SK-N-SH (cell line): ENCODE results near the gene MYOT. TPM values are rescaled to one million over a fixed set of nuclear protein-coding genes. Genes with fewer than 3 reads are reported as not detected.

Experiments used
- CTCF ChIA-PET: fragments of 300-600, 350-600 bp; formaldehyde crosslinking; extraction: SDS; loops from one replicate; lab custom pipeline; 2021; lab: Yijun Ruan, JAX
- POLR2A ChIA-PET: fragments of 350-600 bp; sonication (Branson Sonifier 250); formaldehyde crosslinking; extraction: SDS; loops from one replicate; lab custom pipeline; 2020; ENCODE audit warnings: antibody characterized with exemption, inconsistent platforms; lab: Yijun Ruan, JAX
- DNase-seq: peaks from one replicate; pipeline ENCODE4 v3.0.0; 2012
- H2AFZ ChIP-seq: fragments of 200-600 bp; sonication (generic); 2 replicates; pipeline ENCODE4 v1.8.1; 2016; ENCODE audit warnings: antibody characterized with exemption, mild to moderate bottlenecking, low read depth
- H3F3A ChIP-seq: fragments of 200-600 bp; sonication (generic); replicated peaks from 2 replicates; pipeline ENCODE3; 2016; ENCODE audit warnings: antibody characterized with exemption, mild to moderate bottlenecking; ENCODE audit not compliant: insufficient read depth
- H3K27ac ChIP-seq, 2 experiments: fragments of 200-500 bp in 1 of 2; fragments of 200-600 bp in 1 of 2; sonication (Bioruptor generic) in 1 of 2; sonication (generic), shearing (Covaris generic) in 1 of 2; 2 replicates each; pipeline versions ENCODE4 v1.5.1 to v1.6.1; 2014 to 2016; ENCODE audit warnings: low read depth in 2 of 2, inconsistent platforms in 1 of 2, low read length in 1 of 2, mild to moderate bottlenecking in 1 of 2, mixed read lengths in 1 of 2
- H3K27me3 ChIP-seq: fragments of 200-600 bp; sonication (generic), shearing (Covaris generic); 2 replicates; pipeline ENCODE4 v1.6.1; 2016; ENCODE audit warnings: mixed run types; ENCODE audit not compliant: insufficient read depth
- H3K36me3 ChIP-seq, 2 experiments: fragments of 200-500 bp in 1 of 2; fragments of 200-600 bp in 1 of 2; sonication (Bioruptor generic) in 1 of 2; sonication (generic) in 1 of 2; replicated peaks in 1 of 2; 2 replicates each; pipeline versions ENCODE3 to v1.5.1; 2014 to 2016; ENCODE audit warnings: low read length in 1 of 2, mild to moderate bottlenecking in 1 of 2; ENCODE audit not compliant: insufficient read depth in 2 of 2, control insufficient read depth in 1 of 2
- H3K4me1 ChIP-seq, 2 experiments: fragments of 200-500 bp in 1 of 2; fragments of 200-600 bp in 1 of 2; sonication (Bioruptor generic) in 1 of 2; sonication (generic), shearing (Covaris generic) in 1 of 2; 2 replicates each; pipeline versions ENCODE4 v1.5.1 to v1.6.1; 2014 to 2016; ENCODE audit warnings: low read depth in 1 of 2, low read length in 1 of 2, mixed run types in 1 of 2; ENCODE audit not compliant: insufficient read depth in 2 of 2, control insufficient read depth in 1 of 2
- H3K4me2 ChIP-seq: fragments of 200-600 bp; sonication (generic), shearing (Covaris generic); 2 replicates; pipeline ENCODE4 v1.6.1; 2017; ENCODE audit warnings: mixed run types
- H3K4me3 ChIP-seq, 2 experiments: fragments of 200-500 bp in 1 of 2; fragments of 200-600 bp in 1 of 2; sonication (Bioruptor generic) in 1 of 2; sonication (generic), shearing (Covaris generic) in 1 of 2; 2 replicates each; pipeline versions ENCODE4 v1.5.1 to v1.8.1; 2014 to 2016; ENCODE audit warnings: low read depth in 2 of 2, inconsistent platforms in 1 of 2, low read length in 1 of 2, mild to moderate bottlenecking in 1 of 2, mixed read lengths in 1 of 2, moderate library complexity in 1 of 2
- H3K79me2 ChIP-seq: fragments of 200-600 bp; sonication (generic); 2 replicates; pipeline ENCODE4 v1.8.1; 2017; ENCODE audit warnings: mild to moderate bottlenecking; ENCODE audit not compliant: insufficient read depth
- H3K9ac ChIP-seq: fragments of 200-600 bp; sonication (generic); 2 replicates; pipeline ENCODE4 v1.6.1; 2017; ENCODE audit warnings: mixed run types
- H3K9me2 ChIP-seq: fragments of 200-600 bp; sonication (generic); 2 replicates; pipeline ENCODE4 v1.6.1; 2017; ENCODE audit warnings: mixed run types
- H3K9me3 ChIP-seq: fragments of 200-600 bp; sonication (generic); 2 replicates; pipeline ENCODE4 v1.6.1; 2017; ENCODE audit warnings: mixed run types, mild to moderate bottlenecking, moderate library complexity
- H4K20me1 ChIP-seq: fragments of 200-600 bp; sonication (generic); 2 replicates; pipeline ENCODE4 v1.6.1; 2017; ENCODE audit warnings: mild to moderate bottlenecking, mixed run types; ENCODE audit not compliant: insufficient read depth
- CHD2 ChIP-seq: fragments of 150-350 bp; IDR thresholded peaks from 2 replicates; pipeline ENCODE4 v1.6.1; 2018; ENCODE audit warnings: low read length; ENCODE audit not compliant: partially characterized antibody
- ELF1 ChIP-seq: IDR thresholded peaks from 2 replicates; pipeline ENCODE4 v1.4.0; 2012
- EZH2phosphoT487 ChIP-seq: fragments of 200-600 bp; sonication (generic); IDR thresholded peaks from 2 replicates; pipeline ENCODE4 v1.6.1; 2017; ENCODE audit warnings: low read depth, mixed run types, mild to moderate bottlenecking, antibody characterized with exemption, moderate library complexity, borderline replicate concordance
- FOXJ3 ChIP-seq: sonication (generic); formaldehyde crosslinking; IDR thresholded peaks from 2 replicates; pipeline ENCODE4 v1.5.1; 2020; ENCODE audit warnings: mild to moderate bottlenecking, missing genetic modification reagents
- GABPA ChIP-seq: IDR thresholded peaks from 2 replicates; pipeline ENCODE4 v1.4.0; 2012; ENCODE audit warnings: low read depth, mild to moderate bottlenecking
- JUND ChIP-seq: IDR thresholded peaks from 2 replicates; pipeline ENCODE4 v1.4.0; 2012
- MXI1 ChIP-seq: IDR thresholded peaks from 2 replicates; pipeline ENCODE4 v1.6.1; 2012; ENCODE audit warnings: mild to moderate bottlenecking, low read depth, low read length, improper control_type of control experiment
- NFIC ChIP-seq: IDR thresholded peaks from 2 replicates; pipeline ENCODE4 v1.4.0; 2012; ENCODE audit warnings: borderline replicate concordance
- NRF1 ChIP-seq: IDR thresholded peaks from 2 replicates; pipeline ENCODE4 v1.6.1; 2012; ENCODE audit warnings: low read depth, mild to moderate bottlenecking, low read length
- RAD21 ChIP-seq: IDR thresholded peaks from 2 replicates; pipeline ENCODE4 v1.6.1; 2012; ENCODE audit warnings: mild to moderate bottlenecking, low read length
- RFX5 ChIP-seq: IDR thresholded peaks from 2 replicates; pipeline ENCODE4 v1.6.1; 2012; ENCODE audit warnings: mild to moderate bottlenecking, improper control_type of control experiment, low read length
- RXRA ChIP-seq: IDR thresholded peaks from 2 replicates; pipeline ENCODE4 v1.4.0; 2012; ENCODE audit warnings: low read depth, mild to moderate bottlenecking, borderline replicate concordance
- SIN3A ChIP-seq: IDR thresholded peaks from 2 replicates; pipeline ENCODE4 v1.6.1; 2012; ENCODE audit warnings: low read depth, mild to moderate bottlenecking, low read length, moderate library complexity, borderline replicate concordance
- SMC3 ChIP-seq: IDR thresholded peaks from 2 replicates; pipeline ENCODE4 v1.6.1; 2012; ENCODE audit warnings: low read depth, low read length, improper control_type of control experiment
- TAF1 ChIP-seq: IDR thresholded peaks from 2 replicates; pipeline ENCODE4 v1.6.1; 2012; ENCODE audit warnings: low read depth, mild to moderate bottlenecking, low read length, moderate library complexity, borderline replicate concordance
- YY1 ChIP-seq: IDR thresholded peaks from 2 replicates; pipeline ENCODE4 v1.4.0; 2012; ENCODE audit warnings: low read depth, mild to moderate bottlenecking
- WGBS: methylation state at CpG from one replicate; pipeline ENCODE4 v1.1.6; 2017; ENCODE audit warnings: low lambda C conversion rate; 5-methylcytosine and 5-hydroxymethylcytosine counted together
- polyA plus RNA-seq, 3 experiments: library from polyadenylated mRNA; depleted of rRNA; stranded (reverse); fragments of >200 nt; gene quantifications; 2 replicates each; pipeline ENCODE4 v1.2.3, GENCODE V29; 2012
- TF ChIP-seq, protein P1 (sequence below): IDR thresholded peaks from 2 replicates; pipeline ENCODE4 v1.4.0; 2012; ENCODE audit warnings: low read depth
- TF ChIP-seq, protein P2 (sequence below): IDR thresholded peaks from 2 replicates; pipeline ENCODE4 v1.4.0; 2012; ENCODE audit warnings: low read depth, borderline replicate concordance

MYOT gene
- polyA plus RNA-seq, 1 of the 3 experiments (the other 2 are of a cell fraction), result 0.02 TPM

- WGBS, result 68% methylated on average over 3 of the region's 3 CpGs
- Histone ChIP-seq H3K27me3 (no peaks in the 10 kb centered on the region), H3K9me2 (no peaks in the 10 kb centered on the region; the same call in 1 of the 2 replicates), H4K20me1 (no peaks in the 10 kb centered on the region), H3K4me3 (no peak overlapping the region), H3K27ac (no peak overlapping the region), H3K9ac (no peak overlapping the region), H3K4me2 (no peak overlapping the region), H3F3A (no peaks in the 10 kb centered on the region), H3K4me1 (peaks cover 0 to 9% of the 10 kb centered on the region in 2 experiments; a peak in 1 of 4 replicates), H3K9me3 (no peaks in the 10 kb centered on the region), H3K36me3 (no peaks in the 10 kb centered on the region), H3K79me2 (no peaks in the 10 kb centered on the region), H2AFZ (no peak overlapping the region)
- TF ChIP-seq, protein P1, sequence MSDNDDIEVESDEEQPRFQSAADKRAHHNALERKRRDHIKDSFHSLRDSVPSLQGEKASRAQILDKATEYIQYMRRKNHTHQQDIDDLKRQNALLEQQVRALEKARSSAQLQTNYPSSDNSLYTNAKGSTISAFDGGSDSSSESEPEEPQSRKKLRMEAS, result no peak
- no peak for TF ChIP-seq ELF1
- ChIA-PET POLR2A (no interaction called here), CTCF (interaction anchor here (4.2 kb wide), 1 partner anchor 120 kb away, joined by 15 read pairs; no protein-coding TSS in a partner anchor)
- no peak for DNase-seq
Measured at GRCh38 chr5:137899493-137899892, 31.8 kb downstream of the MYOT start.

- ChIA-PET POLR2A (no interaction called here), CTCF (no interaction called here)
- Histone ChIP-seq H3F3A (no peaks in the 10 kb centered on the region), H3K9me3 (no peaks in the 10 kb centered on the region), H3K27me3 (no peaks in the 10 kb centered on the region), H4K20me1 (no peaks in the 10 kb centered on the region), H3K79me2 (no peaks in the 10 kb centered on the region), H3K9me2 (no peaks in the 10 kb centered on the region; the same call in 1 of the 2 replicates), H3K36me3 (no peaks in the 10 kb centered on the region), H3K4me3 (no peak overlapping the region), H3K4me2 (no peak overlapping the region), H3K27ac (no peak overlapping the region), H2AFZ (no peak overlapping the region), H3K4me1 (peaks cover 0 to 9% of the 10 kb centered on the region in 2 experiments; a peak in 1 of 4 replicates), H3K9ac (no peak overlapping the region)
- 92% methylated on average over 5 of the region's 5 CpGs for WGBS
- DNase-seq, result no peak
- no peak for TF ChIP-seq RFX5
- no peak for TF ChIP-seq NRF1
- TF ChIP-seq TAF1, result no peak
- TF ChIP-seq, protein P1, result no peak
- no peak for TF ChIP-seq RXRA
- TF ChIP-seq JUND, result no peak
- no peak for TF ChIP-seq EZH2phosphoT487
- no peak for TF ChIP-seq ELF1
- no peak for TF ChIP-seq CHD2
- no peak for TF ChIP-seq SMC3
- TF ChIP-seq FOXJ3, result no peak
- TF ChIP-seq RAD21, result no peak
- TF ChIP-seq, protein P2, sequence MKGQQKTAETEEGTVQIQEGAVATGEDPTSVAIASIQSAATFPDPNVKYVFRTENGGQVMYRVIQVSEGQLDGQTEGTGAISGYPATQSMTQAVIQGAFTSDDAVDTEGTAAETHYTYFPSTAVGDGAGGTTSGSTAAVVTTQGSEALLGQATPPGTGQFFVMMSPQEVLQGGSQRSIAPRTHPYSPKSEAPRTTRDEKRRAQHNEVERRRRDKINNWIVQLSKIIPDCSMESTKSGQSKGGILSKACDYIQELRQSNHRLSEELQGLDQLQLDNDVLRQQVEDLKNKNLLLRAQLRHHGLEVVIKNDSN, result no peak
- no peak for TF ChIP-seq SIN3A
- TF ChIP-seq MXI1, result no peak
- no peak for TF ChIP-seq GABPA
- no peak for TF ChIP-seq NFIC
- TF ChIP-seq YY1, result no peak
Measured at GRCh38 chr5:137901011-137901817, 33.6 kb downstream of the MYOT start.
